GM12878 (cell line): ENCODE measurements around the gene COL18A1.

Experiments used
- GATAD2B ChIP-seq: fragments of 450-650 bp; conservative IDR thresholded peaks from 2 replicates; pipeline ENCODE4 v1.6.1; 2017; ENCODE audit warnings: low read depth, mild to moderate bottlenecking, moderate library complexity
- SREBF2 ChIP-seq: IDR thresholded peaks from 2 replicates; pipeline ENCODE4 v1.6.1; 2012; ENCODE audit warnings: mild to moderate bottlenecking, low read length

DNA sequence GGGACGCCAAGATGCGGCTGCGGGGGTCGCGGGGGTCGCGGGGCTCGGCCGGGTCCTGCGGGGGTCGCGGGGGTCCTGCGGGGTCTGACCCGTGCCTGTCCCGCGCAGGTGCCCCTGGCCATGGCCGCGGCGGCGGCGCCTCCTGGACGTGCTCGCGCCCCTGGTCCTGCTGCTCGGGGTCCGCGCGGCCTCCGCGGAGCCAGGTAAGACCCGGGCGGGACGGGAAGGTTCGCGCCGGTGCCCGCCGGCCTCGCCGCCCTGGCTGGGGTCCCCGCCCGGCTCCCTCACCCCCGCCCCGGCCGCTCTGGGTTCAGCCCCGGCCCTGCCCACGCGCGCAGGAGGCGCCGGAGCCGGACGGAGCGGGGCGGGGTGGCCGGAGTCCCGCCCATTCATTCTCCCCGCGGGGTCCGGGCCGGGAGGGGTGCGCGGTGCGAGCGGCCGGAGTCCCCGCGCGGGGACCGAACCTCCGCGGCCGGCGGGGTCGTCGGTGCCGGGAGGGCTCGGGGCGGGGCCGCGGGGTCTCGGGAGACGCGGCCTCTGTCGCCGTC is 380 bp downstream of the COL18A1 start:
- TF ChIP-seq GATAD2B (no peak), SREBF2 (no peak)
